HFF-Myc (cell line): ENCODE results near the gene SGPP1.

Experiments used
- DNase-seq: peaks from one replicate; pipeline ENCODE4 v3.0.0-alpha.2; 2011; ENCODE audit warnings: low read depth; ENCODE audit errors: extremely low read depth
- H3K4me3 ChIP-seq: replicated peaks from 2 replicates; pipeline ENCODE4 v1.5.1; 2011; ENCODE audit warnings: low read depth, mild to moderate bottlenecking, control low read depth, low read length
- TF ChIP-seq, protein P1 (sequence below): IDR thresholded peaks from 2 replicates; pipeline ENCODE4 v1.5.1; 2012; ENCODE audit warnings: mild to moderate bottlenecking, low read depth, low read length, control low read depth; ENCODE audit errors: missing control alignments

Gene SGPP1

DNA sequence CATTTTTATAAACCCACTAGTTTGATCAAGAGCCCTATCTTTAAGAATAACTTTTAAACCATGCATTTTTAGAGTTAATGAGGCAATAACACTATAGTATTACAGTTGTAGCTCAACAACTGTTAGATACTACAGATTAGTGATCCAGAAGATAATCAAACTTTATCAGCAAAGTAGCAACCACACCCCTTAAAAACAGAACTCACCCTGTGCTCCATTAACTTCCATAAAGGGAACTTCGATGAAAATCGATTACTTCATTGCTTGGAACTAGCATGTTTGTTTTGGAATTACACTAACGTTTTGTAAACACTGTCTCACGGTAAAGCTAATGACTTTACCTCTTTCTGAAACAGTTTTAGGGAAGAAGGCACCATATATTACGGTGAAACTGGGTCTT is 1.4 kb downstream of the SGPP1 start:
- DNase-seq: no peak
- TF ChIP-seq, protein P1, sequence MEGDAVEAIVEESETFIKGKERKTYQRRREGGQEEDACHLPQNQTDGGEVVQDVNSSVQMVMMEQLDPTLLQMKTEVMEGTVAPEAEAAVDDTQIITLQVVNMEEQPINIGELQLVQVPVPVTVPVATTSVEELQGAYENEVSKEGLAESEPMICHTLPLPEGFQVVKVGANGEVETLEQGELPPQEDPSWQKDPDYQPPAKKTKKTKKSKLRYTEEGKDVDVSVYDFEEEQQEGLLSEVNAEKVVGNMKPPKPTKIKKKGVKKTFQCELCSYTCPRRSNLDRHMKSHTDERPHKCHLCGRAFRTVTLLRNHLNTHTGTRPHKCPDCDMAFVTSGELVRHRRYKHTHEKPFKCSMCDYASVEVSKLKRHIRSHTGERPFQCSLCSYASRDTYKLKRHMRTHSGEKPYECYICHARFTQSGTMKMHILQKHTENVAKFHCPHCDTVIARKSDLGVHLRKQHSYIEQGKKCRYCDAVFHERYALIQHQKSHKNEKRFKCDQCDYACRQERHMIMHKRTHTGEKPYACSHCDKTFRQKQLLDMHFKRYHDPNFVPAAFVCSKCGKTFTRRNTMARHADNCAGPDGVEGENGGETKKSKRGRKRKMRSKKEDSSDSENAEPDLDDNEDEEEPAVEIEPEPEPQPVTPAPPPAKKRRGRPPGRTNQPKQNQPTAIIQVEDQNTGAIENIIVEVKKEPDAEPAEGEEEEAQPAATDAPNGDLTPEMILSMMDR: no peak
- H3K4me3 ChIP-seq: peak overlapping the region; percentile 72

DNA sequence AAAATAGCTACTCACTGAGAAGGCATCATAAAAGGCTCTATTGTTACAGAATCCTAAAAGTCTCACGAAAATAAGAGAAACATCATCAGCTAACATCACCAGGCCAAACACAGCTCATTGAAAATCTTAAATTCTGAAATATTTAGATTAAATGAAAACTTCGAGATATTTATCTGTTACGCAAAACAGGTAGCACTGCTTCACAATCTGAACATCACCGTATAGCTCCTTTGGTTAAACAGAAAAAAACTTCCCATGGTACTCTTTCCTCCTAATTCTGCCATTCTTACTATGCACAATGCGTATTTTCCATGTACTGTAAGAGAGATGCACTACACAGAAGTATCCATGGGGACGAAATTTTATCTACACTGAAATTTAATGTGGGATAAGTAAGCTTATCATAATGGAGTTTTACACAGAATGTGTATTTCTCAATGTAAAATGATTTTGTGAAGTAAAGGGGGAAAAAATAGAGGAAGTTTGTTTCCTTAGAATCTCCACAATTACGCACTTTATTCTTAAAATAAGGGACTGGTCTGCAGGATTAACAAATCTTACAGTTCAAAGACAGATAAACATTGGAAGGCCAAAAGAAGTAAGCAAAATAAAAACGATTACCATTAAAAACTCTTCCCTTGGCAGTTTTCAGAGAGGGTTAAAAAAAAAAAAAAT is 1.9 kb downstream of the SGPP1 start:
- peak overlapping the region; percentile 72 for H3K4me3 ChIP-seq
- DNase-seq: no peak
- TF ChIP-seq, protein P1: no peak

DNA sequence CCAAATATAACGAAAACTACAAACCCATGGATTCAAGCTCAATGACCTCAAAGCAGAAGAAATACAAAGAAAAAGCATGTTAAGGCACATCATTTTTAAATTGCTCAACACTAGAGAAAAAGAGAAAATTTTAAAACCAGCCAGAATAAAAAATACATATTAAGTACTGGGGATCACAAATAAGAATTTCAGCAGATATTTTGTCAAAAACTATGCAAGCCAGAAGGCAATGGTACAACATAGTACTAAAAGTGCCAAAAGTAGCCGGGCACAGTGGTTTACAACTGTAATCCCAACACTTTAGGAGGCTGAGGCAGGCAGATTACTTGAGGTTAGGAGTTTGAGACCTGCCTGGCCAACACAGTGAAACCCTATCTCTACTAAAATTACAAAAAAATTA is 10.2 kb downstream of the SGPP1 start:
- no peak for DNase-seq
- TF ChIP-seq, protein P1: no peak
- H3K4me3 ChIP-seq: no peak overlapping the region

DNA sequence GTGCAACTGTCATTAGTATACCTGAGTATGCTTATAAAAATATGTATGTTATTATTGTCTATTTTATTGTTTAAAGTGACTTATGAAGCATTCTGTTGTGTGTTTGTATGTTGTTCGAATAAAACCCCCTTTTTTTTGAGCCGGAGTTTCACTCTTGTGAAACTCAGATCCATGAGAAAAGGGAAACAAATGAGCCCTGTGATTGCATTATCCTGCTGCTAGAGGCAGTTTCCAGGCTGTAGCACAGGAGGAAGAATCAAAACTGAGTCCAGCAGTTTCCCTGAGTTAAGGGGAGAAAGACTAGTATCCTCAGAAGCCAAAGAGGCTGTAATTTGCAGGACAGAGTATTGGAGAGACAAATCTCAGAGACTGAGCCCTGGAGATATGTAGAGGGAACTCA is 12.5 kb downstream of the SGPP1 start:
- H3K4me3 ChIP-seq: no peak overlapping the region
- DNase-seq: no peak
- TF ChIP-seq, protein P1: no peak

DNA sequence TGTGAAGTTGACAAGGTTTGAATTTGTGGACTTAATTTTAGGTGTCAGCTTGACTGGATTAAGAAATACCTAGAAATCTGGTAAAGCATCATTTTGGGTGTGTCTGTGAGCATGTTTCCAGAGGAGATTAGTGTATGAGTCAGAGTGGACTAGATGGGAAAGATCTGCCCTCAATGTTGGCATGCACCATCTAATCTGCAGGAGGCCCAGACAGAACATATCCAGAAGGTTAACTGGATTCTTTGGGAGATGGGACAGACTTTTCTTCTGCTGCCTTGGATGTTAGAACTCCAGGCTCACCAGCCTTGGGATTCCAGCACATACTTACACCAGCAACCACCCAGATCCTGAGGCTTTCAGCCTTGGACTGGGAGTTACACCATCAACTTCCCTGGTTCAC is 14.1 kb downstream of the SGPP1 start:
- TF ChIP-seq, protein P1: no peak
- peak; percentile 26 for DNase-seq
- no peak overlapping the region for H3K4me3 ChIP-seq

DNA sequence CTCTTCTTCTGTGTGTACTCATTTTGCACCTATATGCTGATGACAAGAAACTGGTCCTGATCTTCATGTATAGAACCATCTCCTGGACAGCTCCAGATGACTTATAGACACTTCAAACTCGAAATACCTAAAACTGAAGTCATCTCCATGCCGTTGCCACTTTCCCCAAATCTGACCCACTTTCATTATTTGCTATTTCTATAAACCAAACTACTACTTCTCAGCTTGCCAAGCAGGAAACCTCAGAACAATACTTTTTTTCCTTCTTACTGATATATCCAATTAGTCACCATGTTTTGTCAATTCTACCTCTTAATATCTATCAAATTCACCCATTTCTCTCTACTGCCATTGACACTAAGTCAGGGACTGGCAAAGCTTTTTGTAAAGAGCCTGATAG is 14.8 kb downstream of the SGPP1 start:
- no peak overlapping the region for H3K4me3 ChIP-seq
- DNase-seq: no peak
- TF ChIP-seq, protein P1: no peak

DNA sequence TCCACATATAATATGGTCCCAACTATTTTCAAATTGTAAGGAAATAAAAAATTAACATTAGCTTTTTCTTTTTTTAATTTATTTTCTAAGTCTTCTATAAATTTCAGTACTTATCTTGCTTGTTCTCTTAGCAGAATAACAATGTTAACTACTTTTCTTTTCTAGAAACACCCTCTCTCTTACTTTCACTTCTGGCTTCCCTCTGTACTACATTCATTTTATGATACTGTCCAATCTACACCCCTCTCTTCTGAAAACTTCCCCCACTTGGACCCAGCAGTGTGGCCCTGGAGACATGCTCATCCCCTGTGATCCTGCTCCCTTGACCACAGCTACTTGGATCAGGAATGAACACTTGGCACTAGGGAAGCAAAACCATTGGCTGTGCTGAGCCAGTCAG is 15.7 kb downstream of the SGPP1 start:
- no peak for DNase-seq
- no peak overlapping the region for H3K4me3 ChIP-seq
- TF ChIP-seq, protein P1: no peak
